GM19324 (cell line): ENCODE data around the gene MDH1.
"Not testable (repeated sequence)": the region's sequence is repeated elsewhere in the genome, so short reads cannot be mapped to it uniquely, and the experiment has no call there.

ENCODE experiments used
- ATAC-seq: cut with Tn5 transposase; IDR thresholded peaks from one replicate; pipeline ENCODE4 v1.9.1; 2021; ENCODE audit warnings: mild to moderate bottlenecking, moderate library complexity; ENCODE audit not compliant: unreplicated experiment, low FRiP score

The MDH1 gene

GRCh38 chr2:63587814-63588384 is 864 bp upstream of the MDH1 start:
- no peak for ATAC-seq

- peak; percentile 16 for ATAC-seq
Observed at GRCh38 chr2:63589148-63589958, 590 bp downstream of the MDH1 start.

- no peak for ATAC-seq
Observed at GRCh38 chr2:63590626-63591408, 2.1 kb downstream of the MDH1 start.

GRCh38 chr2:63591566-63592175 is 2.9 kb downstream of the MDH1 start:
- ATAC-seq: no peak

GRCh38 chr2:63594660-63595059 is 5.9 kb downstream of the MDH1 start:
- no peak for ATAC-seq

GRCh38 chr2:63596401-63596883 is 7.7 kb downstream of the MDH1 start:
- no peak for ATAC-seq

- no peak for ATAC-seq
Observed at GRCh38 chr2:63598981-63599380, 10.2 kb downstream of the MDH1 start.

- no peak for ATAC-seq
Observed at GRCh38 chr2:63600881-63601460, 12.2 kb downstream of the MDH1 start.

- no peak for ATAC-seq
Observed at GRCh38 chr2:63604666-63605065, 15.9 kb downstream of the MDH1 start.

GRCh38 chr2:63608865-63609264 is 20.1 kb downstream of the MDH1 start:
- not testable (repeated sequence) for ATAC-seq

GRCh38 chr2:63610525-63610924 is 21.8 kb downstream of the MDH1 start:
- no peak for ATAC-seq

GRCh38 chr2:63613391-63613901 is 24.7 kb downstream of the MDH1 start:
- ATAC-seq: no peak

GRCh38 chr2:63614448-63614968 is 25.7 kb downstream of the MDH1 start:
- no peak for ATAC-seq

GRCh38 chr2:63614983-63615945 is 26.5 kb downstream of the MDH1 start:
- no peak for ATAC-seq

GRCh38 chr2:63617366-63617765 is 28.6 kb downstream of the MDH1 start:
- ATAC-seq: no peak

- no peak for ATAC-seq
Observed at GRCh38 chr2:63619328-63619727, 30.6 kb downstream of the MDH1 start.

- ATAC-seq: no peak
Observed at GRCh38 chr2:63622751-63623150, 34.0 kb downstream of the MDH1 start.

GRCh38 chr2:63623763-63624162 is 35.0 kb downstream of the MDH1 start:
- ATAC-seq: not testable (repeated sequence)

- ATAC-seq: no peak
Observed at GRCh38 chr2:63627866-63628265, 39.1 kb downstream of the MDH1 start.
